ENCODE results near the gene KCNJ12.

KCNJ12 gene

DNA sequence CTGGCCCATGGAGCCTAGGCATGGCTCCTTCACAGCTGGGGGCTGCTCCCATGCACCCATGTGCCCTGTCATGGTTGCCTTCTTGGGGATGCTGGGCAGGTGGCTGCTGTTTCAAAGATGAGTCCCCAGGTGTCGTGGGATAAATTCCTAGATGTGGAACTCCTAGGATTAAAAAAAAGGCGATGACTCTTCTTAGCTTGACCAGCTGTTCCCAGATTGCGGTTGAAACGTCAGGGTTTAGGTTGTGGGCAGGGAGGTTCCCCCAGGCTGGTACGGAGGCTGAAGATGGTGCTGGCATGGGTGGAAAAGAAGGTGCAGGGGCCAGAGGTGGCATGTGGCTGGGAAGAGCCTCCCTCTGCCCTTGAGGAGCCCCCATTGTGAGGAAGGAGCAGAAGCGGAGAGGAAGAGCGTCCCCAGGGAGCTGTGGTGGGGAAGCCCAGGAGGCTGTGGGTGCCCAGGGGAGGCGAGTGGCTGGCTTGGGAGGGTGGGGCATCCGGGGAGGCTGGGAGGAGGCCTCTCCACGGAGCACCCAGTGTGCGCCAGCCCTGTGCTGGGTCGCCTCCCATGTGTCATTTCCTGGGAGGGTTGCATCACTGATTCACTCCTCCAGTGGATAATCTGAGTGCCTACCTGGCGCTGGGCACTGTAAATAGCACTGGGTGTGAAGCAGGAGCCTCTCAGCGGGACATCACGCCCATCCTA lies 7.5 kb upstream of the KCNJ12 start:
- no peak for DNase-seq

DNA sequence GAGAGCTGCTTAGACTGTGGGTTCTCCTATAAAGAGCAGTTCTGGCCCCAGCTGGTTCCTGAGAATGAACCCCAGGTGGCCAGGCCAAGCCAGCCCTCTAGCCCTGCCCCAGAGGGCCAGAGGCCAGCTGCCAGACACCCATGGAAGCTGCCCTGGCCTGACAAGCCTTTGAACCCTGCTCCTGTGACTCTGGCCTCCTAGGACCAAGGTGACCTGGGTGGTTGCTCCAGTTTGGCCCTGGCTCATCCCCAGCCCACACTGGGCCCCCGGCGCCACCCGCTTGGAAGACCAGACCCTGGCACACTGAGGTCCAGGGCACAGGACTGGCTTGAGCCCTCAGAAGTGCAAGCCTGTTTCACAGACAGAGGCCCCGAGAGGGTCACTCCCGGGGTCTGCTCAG lies 6.8 kb upstream of the KCNJ12 start:
- DNase-seq: no peak

GRCh38 chr17:21370430-21370829 lies 5.7 kb upstream of the KCNJ12 start:
- peak; percentile 24 for DNase-seq

DNA sequence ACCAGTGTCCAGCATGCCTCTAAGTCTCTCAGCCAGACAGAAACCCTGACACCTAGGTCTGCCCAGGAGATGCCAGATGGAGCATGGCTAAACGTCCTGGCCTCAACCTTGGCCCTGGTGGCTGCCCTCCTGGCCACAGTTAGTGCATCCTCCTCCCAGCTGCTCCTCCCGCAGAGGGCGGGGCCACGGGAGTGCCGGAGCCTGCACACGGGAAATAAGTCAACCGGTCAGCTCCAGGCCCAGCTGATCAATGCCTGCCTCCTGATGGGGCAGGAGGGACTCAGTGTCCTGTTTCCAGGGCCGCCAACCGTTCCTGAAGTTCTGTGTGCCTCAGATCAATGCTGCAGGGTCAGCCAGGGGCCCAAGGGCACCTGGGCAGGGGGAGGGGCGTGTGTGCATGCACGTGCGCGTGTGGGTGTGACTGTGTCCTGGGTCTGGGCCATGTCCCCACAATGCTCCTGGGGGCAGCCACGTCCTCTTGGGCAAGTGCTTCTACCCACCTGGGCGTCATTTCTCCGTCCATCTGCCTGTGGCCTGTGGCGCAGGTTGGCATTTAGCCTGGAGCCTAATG lies 4.6 kb upstream of the KCNJ12 start:
- no peak for DNase-seq

DNA sequence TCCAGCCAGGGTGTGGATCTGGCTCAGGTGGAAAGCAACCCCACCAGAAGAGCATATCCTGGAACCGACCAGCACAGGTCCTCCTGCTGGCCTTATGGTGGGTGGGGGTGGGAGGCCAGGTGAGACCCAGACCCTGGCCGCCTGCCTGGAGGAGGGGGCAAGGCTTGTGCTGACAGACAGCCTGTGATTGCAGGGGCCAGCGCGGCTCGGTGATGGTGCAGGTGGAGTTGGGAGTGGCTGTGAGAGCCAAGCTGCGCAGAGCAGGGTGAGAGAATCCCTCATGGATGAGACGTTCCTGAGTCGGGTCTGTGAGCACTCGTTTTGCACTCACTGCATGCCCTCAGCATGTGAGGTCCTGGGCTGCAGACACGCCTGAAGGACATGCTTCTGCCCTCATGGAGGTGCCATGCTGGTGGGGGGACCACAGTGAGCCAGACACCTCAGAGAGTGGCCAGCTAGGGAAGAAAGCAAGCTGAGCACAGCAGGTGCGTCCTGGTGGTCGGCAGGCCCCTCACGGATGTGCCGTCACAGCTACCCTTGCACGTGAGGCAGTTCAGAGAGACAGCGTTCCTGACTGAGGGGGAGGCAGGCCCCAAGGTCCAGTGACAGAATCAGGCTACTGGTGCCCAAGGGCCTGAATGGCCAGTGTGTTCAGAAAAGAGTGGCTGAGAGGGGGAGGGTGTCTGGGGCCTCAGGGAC lies 3.8 kb upstream of the KCNJ12 start:
- no peak for DNase-seq

DNA sequence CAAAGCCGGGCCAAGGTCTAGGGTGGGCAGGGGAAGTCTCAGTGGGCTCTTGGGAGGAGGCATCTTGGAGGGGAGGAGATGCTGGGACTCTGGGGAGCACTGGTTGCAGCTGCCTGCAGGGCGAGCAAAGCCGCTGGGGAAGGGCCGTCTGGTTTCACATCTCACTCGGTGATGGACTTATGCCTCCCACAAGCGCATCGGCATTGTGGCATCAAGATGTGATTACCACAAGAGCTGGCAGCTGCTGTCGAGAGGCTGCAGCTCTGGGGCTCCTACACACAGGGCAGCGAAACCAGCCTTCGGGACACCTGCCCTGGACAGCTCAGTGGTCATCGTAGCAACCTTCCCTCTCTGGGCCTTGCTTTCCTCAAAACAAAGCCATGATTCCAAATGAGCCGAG lies 3.1 kb upstream of the KCNJ12 start:
- DNase-seq: no peak

DNA sequence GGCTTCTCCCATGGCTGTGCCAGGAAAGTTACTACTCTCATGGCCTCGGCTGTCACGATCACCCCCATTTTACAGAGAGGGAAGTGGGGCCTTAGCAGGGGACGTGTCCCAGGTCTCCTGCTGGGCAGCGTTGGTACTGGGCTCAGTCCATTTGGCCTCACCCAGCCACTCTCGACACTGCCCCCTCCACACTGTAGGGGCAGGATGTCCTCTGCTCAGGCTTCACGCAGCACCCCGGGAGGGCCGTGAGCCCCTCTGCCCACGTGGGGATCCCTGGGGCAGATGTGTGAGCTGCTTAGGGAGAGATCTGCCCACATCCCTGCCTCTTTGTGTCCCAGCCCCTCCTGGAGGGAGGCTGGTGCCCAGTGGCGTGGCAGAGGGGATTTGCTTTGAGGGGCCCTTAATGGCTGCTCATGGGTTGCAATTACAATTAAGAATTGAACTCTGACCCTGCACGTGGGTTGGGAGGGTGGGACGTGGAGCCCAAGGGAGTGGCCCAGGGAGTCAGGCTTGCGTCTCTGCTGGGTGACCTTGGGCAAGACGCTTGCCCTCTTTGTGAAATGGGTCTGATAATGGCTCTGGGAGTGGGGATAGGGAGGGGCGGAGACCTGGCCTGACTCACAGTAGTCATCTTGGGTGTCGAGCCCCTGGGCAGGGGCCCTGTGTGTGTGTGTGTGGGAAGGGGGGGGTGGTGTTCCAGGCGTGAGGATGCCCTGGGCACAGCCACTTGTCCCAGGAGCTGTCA lies 2.3 kb upstream of the KCNJ12 start:
- DNase-seq: no peak

DNA sequence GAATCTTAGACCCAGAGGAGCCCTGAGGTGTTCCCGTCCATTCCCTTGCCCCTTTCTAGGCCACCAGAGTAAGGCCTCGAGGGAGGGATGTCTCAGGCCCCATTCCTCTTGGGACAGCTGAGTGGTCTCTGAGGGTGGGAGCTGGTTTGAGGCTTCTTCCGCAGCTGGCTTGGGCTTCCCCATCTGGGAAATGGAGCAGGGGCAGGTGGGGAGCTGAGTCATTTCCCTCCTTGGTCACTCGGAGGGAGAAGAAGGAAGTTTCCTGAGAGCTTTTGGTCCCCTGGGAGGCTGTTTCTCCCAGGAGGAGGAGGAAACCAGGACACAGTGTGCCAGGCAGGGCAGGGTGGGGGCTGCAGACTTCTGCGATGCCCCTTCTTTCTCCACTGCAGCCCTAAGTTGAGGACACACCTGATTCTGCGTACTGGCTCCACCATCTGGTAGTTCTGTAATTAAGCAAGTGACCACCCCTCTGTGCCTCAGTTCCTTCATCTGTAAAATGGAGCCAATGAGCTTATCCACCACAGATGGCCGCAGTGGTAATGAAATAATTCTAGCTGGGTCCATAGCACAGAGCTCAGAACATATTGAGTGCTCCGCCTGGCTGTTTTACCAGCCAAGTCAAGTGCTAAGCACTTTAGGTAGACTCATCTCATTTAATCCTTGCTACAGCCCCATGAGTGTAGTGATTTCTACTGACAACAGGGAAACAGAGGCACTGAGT lies 1.6 kb upstream of the KCNJ12 start:
- no peak for DNase-seq

DNA sequence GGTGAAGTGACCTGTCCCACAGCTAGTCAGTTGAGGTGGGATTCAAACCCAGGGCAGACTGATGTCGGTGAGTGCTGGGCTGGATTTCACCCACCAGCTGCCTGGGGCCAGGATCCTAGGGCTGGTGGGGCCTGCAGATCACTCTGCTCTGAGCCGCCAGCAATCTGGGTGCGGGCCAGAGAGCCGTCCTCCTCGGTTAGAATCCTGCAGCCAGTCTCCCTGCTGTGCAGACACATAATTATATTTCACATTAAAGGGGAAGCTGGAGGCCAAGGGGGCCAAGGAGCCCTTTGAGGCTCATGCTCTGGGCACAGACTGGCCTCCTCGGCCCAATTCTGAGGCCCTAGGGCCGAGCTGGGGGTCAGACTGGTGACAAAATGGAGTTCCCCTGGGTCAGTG lies 996 bp upstream of the KCNJ12 start:
- DNase-seq: no peak

GRCh38 chr17:21375757-21376080 lies 438 bp upstream of the KCNJ12 start:
- DNase-seq: no peak

DNA sequence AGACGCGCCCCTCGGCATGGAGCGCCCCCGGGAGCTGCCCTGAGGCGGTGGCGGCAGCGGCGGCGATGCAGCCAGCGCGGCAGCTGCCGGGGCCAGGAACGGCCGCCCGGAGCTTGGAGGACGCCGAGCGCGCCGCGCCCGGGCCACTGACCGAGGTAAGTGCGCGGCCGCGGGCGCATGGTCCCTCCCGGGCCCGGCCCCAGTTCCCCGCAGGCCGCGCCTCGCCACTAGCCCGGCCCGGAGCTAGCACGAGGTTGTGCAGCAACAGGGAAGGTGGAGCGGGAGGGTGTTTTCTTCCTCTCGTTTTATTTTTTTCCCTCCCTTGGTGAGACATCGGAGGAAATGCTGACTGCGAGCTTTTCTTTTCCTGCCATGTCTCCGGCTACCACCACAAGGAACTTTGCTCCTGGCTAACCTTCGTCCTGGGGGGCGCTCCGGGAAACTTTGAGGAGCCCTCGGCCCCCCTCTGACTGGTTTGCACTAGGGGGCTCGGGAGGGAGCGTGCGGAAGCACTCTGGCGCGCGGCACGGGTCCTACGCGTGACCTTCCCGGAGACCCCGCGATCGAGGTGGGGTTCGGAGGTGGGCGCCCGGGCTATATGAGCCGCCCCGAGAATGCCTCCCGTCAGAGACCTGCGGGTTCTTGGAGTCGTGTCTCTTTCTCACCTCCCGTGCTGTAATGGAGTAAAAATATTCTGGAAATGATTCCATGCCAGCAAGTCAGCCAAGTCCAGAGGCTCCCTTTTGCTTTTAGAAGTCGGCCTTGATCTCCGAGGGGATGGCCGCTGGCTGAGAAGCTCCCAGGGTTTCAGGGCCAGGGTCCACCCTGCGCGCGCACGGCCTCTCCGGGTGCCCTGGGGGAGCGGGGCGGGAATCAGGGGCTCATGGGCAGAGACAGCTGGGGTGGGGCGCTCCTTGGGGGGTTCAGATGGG lies 868 bp downstream of the KCNJ12 start:
- peak; percentile 23 for DNase-seq

DNA sequence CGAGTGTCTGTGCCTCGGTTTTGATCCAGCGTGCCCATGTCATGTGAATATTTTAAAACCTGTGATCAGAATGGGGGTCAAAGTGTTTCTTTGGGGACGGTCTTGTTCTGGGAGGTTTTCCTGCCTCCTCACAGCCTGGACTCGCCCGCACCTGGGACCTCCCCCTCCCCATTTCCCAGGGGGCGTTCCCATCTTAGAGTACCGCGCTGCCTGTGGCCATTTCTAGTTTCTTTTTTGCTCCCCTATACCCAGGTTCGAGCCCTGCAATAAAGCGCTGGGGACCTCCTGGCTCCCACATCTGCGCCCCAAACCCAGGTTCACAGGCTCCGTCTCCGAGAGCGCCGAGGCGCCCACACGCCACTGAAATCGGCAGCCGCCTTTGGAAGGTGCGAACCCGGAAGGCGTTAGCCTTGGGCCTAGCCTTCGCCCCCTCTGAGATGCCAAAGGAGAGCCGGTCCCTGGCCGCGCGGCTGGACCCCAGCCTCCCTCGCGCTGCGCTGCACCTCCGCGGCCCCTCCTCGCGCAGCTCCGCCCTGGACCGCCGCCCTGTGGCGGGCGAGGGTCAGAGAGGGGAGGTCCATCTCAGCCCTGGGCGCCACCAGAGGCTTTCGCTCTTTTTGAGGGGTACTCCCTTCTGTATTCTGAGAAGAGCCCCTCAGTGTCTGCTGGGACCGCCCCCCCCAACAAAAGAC lies 1.7 kb downstream of the KCNJ12 start:
- DNase-seq: no peak

DNA sequence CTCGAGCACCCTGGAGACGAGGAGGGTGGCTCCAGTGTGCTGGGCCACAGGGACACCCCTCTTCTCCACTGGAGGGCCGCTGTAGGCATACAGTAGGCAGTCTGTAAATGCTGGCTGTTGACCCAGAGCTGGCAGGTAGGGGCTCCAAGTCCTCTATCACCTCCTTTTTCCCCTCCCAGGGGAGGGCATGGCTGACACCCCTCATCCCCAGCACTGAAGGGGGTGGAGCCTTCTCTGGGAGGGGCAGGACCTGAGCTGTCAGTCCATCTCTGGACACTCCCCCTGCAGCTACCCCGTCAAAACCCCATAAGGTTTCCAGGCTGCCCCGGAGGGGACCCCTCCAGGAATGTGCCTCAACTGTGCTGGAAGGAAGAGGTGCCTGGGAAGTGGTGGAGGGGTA lies 2.4 kb downstream of the KCNJ12 start:
- DNase-seq: no peak

- no peak for DNase-seq
Measured at GRCh38 chr17:21379080-21379711, 3.0 kb downstream of the KCNJ12 start.

DNA sequence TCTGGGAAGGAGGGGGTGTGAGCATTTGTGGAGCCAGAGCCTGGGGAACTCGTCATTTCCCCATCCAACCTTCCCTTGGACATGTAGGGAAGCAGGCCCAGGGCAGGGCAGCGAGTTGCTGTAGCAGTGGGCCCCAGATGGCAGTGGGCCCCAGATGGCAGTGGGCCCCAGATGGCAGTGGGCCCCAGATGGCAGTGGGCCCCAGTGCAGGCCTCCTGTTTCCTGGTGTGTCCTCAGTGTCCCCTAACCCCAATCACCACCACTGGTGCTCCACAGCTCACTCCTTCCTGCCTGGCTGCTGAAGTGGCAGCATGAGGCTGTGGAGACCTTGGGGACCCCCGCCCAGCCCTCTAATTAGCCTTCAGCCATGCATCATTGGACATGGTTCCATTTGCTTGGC lies 4.5 kb downstream of the KCNJ12 start:
- DNase-seq: no peak

- DNase-seq: no peak
Measured at GRCh38 chr17:21381076-21381706, 5.0 kb downstream of the KCNJ12 start.

GRCh38 chr17:21382560-21383495 lies 6.7 kb downstream of the KCNJ12 start:
- DNase-seq: no peak

GRCh38 chr17:21385281-21385845 lies 9.2 kb downstream of the KCNJ12 start:
- no peak for DNase-seq

DNA sequence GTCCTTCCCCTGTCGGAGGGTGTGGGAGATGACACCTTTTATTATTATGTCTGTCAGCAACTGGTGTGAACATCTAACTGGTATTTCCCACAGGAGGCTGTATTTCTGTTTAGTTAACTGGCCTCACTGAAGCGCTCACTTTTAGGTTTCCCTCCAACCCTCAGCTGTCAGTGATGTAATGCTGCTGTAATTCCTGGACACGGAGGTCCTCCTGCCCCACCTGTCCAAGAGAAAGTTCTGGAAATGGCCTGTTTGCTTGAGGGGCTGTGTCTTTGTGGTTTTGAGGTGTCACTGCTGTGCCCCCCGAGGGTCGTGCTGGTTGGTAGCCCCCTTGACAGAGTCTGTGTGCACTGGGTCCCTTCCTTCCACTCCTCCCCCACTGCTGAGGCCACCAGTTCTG lies 11.5 kb downstream of the KCNJ12 start:
- no peak for DNase-seq
